Activated T-cell treated with anti-CD3 and anti-CD28 coated beads, Interleukin-2, amount 50 U/mL, for 4 hours (primary cell): ENCODE results near the gene ALDOC. TPM values are rescaled to one million over a fixed set of nuclear protein-coding genes. Genes with fewer than 3 reads are reported as not detected.

Experiments used
- ATAC-seq, 2 donors: fragments of 200-7000 bp; cut with Tn5 transposase; one replicate each; pipeline ENCODE4 v1.10.0; 2021
- DNase-seq: peaks from one replicate; pipeline ENCODE4 v3.0.0-alpha.2; 2020
- H3K27me3 Mint-ChIP-seq: one replicate; pipeline ENCODE4 v1.8.0; 2021; ENCODE audit warnings: low read depth, mixed read lengths
- H3K36me3 Mint-ChIP-seq: one replicate; pipeline ENCODE4 v1.8.0; 2022; ENCODE audit warnings: mixed read lengths; ENCODE audit not compliant: insufficient read depth
- H3K4me1 Mint-ChIP-seq: one replicate; pipeline ENCODE4 v1.8.0; 2021; ENCODE audit warnings: low read depth, mixed read lengths
- H3K4me3 Mint-ChIP-seq: one replicate; pipeline ENCODE4 v1.8.0; 2021; ENCODE audit warnings: mild to moderate bottlenecking, moderate library complexity, mixed read lengths
- H3K9me3 Mint-ChIP-seq: one replicate; pipeline ENCODE4 v1.8.0; 2021; ENCODE audit warnings: mixed read lengths
- total RNA-seq, 3 donors: library from RNA; stranded (reverse); gene quantifications; one replicate each; pipeline ENCODE4 v1.2.1, GENCODE V29; 2021

The ALDOC gene
- total RNA-seq, 3 donors from 2014 or later: 12.4 to 18.4 (median 16.5) TPM

DNA sequence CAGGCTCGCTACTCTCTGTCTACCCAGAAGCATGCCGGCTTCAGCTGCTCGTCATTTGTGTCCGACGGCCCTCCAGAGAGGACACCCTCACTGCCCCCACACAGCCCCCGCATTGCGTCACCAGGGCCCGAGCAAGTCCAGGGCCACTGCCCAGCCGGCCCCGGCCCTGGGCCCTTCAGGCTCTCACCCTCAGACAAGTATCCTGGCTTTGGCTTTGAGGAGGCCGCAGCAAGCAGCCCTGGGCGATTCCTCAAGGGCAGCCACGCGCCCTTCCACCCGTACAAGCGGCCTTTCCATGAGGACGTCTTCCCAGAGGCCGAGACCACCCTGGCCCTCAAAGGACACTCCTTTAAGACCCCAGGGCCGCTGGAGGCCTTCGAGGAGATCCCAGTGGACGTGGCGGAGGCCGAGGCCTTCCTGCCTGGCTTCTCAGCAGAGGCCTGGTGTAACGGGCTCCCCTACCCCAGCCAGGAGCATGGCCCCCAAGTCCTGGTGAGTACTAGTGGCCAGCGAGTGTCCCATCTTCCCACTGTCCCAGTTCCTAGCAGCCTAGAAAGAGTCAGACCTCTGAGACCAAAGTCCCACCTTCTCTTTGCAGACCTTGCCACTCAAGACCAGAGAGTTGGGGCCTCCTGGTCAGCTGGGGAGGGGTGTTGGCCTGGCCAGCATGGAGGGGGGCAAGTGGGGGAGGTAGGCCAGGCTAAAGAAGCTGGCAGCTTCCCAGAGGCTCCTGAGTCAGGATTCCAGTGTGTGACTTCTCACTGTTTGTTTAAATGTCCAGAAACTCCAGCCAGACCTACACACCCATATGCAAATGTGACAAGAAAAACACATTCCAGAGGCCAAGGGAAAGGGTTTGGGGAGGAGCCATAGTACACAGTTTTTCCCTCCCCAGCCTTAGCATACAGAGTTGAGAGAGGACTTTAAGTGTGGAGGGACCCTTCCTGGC, 51.9 kb downstream of the ALDOC start:
- H3K27me3 Mint-ChIP-seq: no peaks in the 10 kb centered on the region
- H3K36me3 Mint-ChIP-seq: no peaks in the 10 kb centered on the region
- ATAC-seq: no peak
- DNase-seq: no peak
- H3K4me3 Mint-ChIP-seq: no peak overlapping the region
- no peaks in the 10 kb centered on the region for H3K9me3 Mint-ChIP-seq
- H3K4me1 Mint-ChIP-seq: no peaks in the 10 kb centered on the region

- ATAC-seq: no peak
- no peaks in the 10 kb centered on the region for H3K27me3 Mint-ChIP-seq
- no peaks in the 10 kb centered on the region for H3K9me3 Mint-ChIP-seq
- H3K4me1 Mint-ChIP-seq: no peaks in the 10 kb centered on the region
- no peak for DNase-seq
- H3K4me3 Mint-ChIP-seq: no peak overlapping the region
- H3K36me3 Mint-ChIP-seq: no peaks in the 10 kb centered on the region
Measured at GRCh38 chr17:28523876-28524275, 52.8 kb downstream of the ALDOC start.

DNA sequence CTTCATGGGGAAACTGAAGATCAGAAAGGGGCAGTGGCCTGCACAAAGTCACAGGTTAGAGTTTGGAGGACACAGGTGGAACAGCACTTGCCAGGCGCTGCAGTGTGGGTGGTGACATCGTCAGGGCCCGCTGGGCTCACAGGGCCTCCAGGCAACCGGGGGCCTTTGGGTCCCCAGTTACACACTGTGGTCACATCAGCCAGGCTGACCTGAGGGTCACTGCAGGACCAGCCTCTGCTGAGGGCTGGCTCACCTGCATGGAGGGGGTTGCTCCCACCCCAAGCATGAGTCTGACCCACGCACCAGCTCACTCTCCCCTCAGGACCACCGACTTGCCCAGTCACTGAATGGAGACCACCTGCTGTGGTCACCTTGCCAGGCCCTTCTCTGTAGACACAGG, 53.5 kb downstream of the ALDOC start:
- no peaks in the 10 kb centered on the region for H3K9me3 Mint-ChIP-seq
- no peak overlapping the region for H3K4me3 Mint-ChIP-seq
- DNase-seq: no peak
- ATAC-seq: no peak
- H3K36me3 Mint-ChIP-seq: no peaks in the 10 kb centered on the region
- no peaks in the 10 kb centered on the region for H3K27me3 Mint-ChIP-seq
- no peaks in the 10 kb centered on the region for H3K4me1 Mint-ChIP-seq

Other genes with a start within 250 kb of the ALDOC start
- 10 to 100 TPM; 18.1 to 22.1 (median 19.4) TPM for gene IFT20, start 241.4 kb downstream of the ALDOC start, total RNA-seq
- gene TNFAIP1, start 241.1 kb downstream of the ALDOC start, total RNA-seq: 10 to 100 TPM; 19.5 to 24.2 (median 23.1) TPM
- 100 to 1,000 TPM; 141 to 168 (median 150) TPM for gene POLDIP2, start 219.4 kb downstream of the ALDOC start, total RNA-seq
- gene SEBOX, start 211.7 kb downstream of the ALDOC start, total RNA-seq: not detected
- gene VTN, start 206.6 kb downstream of the ALDOC start, total RNA-seq: 1 to 10 TPM in 1 of 3 donors, under 1 TPM in 2; 0.60 to 1.1 (median 0.94) TPM
- 10 to 100 TPM; 28.5 to 30.9 (median 29.2) TPM for gene SARM1, start 205.2 kb downstream of the ALDOC start, total RNA-seq
- 1 to 10 TPM; 4.8 to 5.3 (median 4.9) TPM for gene SLC46A1, start 170.7 kb downstream of the ALDOC start, total RNA-seq
- not detected for gene SLC13A2, start 103.3 kb downstream of the ALDOC start, total RNA-seq
- not detected for gene FOXN1, start 70.5 kb downstream of the ALDOC start, total RNA-seq
- 10 to 100 TPM; 21.7 to 26.0 (median 21.8) TPM for gene UNC119, start 24.3 kb downstream of the ALDOC start, total RNA-seq
- gene PIGS, start 5.4 kb downstream of the ALDOC start, total RNA-seq: 10 to 100 TPM; 47.0 to 49.9 (median 48.3) TPM
- gene SPAG5, start 22.1 kb upstream of the ALDOC start, total RNA-seq: 10 to 100 TPM; 23.8 to 30.4 (median 30.1) TPM
- gene RSKR, start 37.3 kb upstream of the ALDOC start, total RNA-seq: 10 to 100 TPM; 24.6 to 25.3 (median 24.7) TPM
- 100 to 1,000 TPM; 167 to 201 (median 183) TPM for gene BLTP2, start 68.3 kb upstream of the ALDOC start, total RNA-seq
- gene SDF2, start 85.0 kb upstream of the ALDOC start, total RNA-seq: 10 to 100 TPM; 42.8 to 46.6 (median 45.4) TPM
- gene SUPT6H, start 85.3 kb upstream of the ALDOC start, total RNA-seq: 100 to 1,000 TPM in 1 of 3 donors, 10 to 100 TPM in 2; 88.5 to 105 (median 98.3) TPM
- gene PROCA1, start 135.0 kb upstream of the ALDOC start, total RNA-seq: 1 to 10 TPM in 2 of 3 donors, under 1 TPM in 1; 0.83 to 1.2 (median 1.1) TPM
- gene RAB34, start 141.0 kb upstream of the ALDOC start, total RNA-seq: 100 to 1,000 TPM in 1 of 3 donors, 10 to 100 TPM in 2; 11.3 to 100 (median 14.1) TPM
- gene RPL23A, start 143.1 kb upstream of the ALDOC start, total RNA-seq: 1,000 to 10,000 TPM; 2,218 to 2,392 (median 2,312) TPM
- gene TLCD1, start 149.3 kb upstream of the ALDOC start, total RNA-seq: 10 to 100 TPM; 20.8 to 28.5 (median 23.8) TPM
- 1 to 10 TPM; 5.8 to 7.7 (median 7.6) TPM for gene NEK8, start 151.9 kb upstream of the ALDOC start, total RNA-seq
- 100 to 1,000 TPM; 221 to 247 (median 229) TPM for gene TRAF4, start 167.1 kb upstream of the ALDOC start, total RNA-seq